Measurements from ENCODE around the gene CNNM4. TPM values are rescaled to one million over a fixed set of nuclear protein-coding genes. Genes with fewer than 3 reads are reported as not detected.

CNNM4 gene
- total RNA-seq, 1 donor, result 5.1 TPM

DNA sequence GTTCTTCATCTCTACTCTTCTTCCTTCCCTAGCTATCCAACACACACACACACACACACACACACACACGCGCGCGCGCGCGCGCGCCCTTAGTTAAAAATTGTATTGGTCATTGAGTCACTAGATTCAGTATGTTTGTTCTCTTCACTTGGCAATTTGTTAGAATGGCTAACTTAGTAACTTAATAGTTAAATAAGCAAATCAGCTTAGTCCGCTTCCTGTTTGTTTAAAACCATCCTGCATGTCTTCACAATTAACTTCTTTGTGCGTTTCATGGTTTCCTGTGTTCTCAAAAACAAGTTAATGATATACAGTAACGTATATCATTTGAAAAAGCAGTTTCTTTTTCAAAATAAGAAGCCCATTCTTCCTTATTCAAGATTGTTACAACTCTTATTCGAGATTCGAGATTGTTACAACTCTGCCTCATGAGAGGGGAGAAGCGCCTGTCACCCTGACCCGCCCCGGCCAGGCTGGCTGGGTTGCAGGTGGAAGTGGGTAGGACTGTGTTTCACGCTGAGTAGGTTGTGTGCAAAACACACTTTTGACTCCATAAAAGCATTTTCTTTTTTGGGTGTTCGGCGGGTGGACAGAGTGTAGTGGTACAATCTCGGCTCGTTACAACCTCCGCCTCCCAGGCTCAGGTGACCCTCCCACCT, 45.9 kb downstream of the CNNM4 start:
- Histone ChIP-seq H4K20me1 (ENCODE audit: insufficient read depth, low read length) (no peaks in the 10 kb centered on the region), H3K27me3 (ENCODE audit: insufficient read depth, low read length) (no peaks in the 10 kb centered on the region), H3K4me3 (ENCODE audit: insufficient read depth, low read length) (no peak overlapping the region), H3K27ac (ENCODE audit: low read depth, low read length) (no peak overlapping the region), H3K4me1 (ENCODE audit: insufficient read depth, low read length) (no peaks in the 10 kb centered on the region), H3K36me3 (ENCODE audit: insufficient read depth, low read length) (no peaks in the 10 kb centered on the region), H3K79me2 (ENCODE audit: insufficient read depth, low read length) (no peaks in the 10 kb centered on the region), H3K9me3 (ENCODE audit: low read depth, low read length) (no peaks in the 10 kb centered on the region), H3K4me2 (ENCODE audit: insufficient read depth, low read length) (no peak overlapping the region), H2AFZ (ENCODE audit: low read length) (no peak overlapping the region)
- TF ChIP-seq CTCF (IDR thresholded peaks at IDR 0.05; ENCODE audit: extremely low read depth, low read depth, low read length), result no peak
- DNase-seq (ENCODE audit: insufficient read length, low spot score, missing footprints), result no peak

DNA sequence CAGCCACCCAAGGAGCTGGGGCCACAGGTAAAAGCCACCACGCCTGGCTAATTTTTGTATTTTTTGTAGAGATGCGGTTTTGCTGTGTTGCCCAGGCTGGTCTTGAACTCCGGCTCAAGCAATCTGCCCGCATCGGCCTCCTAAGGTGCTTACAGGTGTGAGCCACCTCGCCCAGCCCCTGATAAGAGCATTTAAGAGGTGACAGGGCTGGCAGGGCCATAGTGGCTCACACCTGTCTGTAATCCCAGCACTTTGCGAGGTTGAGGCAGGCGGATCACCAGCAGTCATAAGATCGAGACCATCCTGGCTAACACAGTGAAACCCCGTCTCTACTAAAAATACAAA, 46.4 kb downstream of the CNNM4 start:
- Histone ChIP-seq H3K36me3 (ENCODE audit: insufficient read depth, low read length) (no peaks in the 10 kb centered on the region), H3K4me1 (ENCODE audit: insufficient read depth, low read length) (peaks cover 5% of the 10 kb centered on the region), H3K79me2 (ENCODE audit: insufficient read depth, low read length) (no peaks in the 10 kb centered on the region), H4K20me1 (ENCODE audit: insufficient read depth, low read length) (no peaks in the 10 kb centered on the region), H3K4me2 (ENCODE audit: insufficient read depth, low read length) (no peak overlapping the region), H3K9me3 (ENCODE audit: low read depth, low read length) (no peaks in the 10 kb centered on the region), H3K4me3 (ENCODE audit: insufficient read depth, low read length) (no peak overlapping the region), H2AFZ (ENCODE audit: low read length) (no peak overlapping the region), H3K27me3 (ENCODE audit: insufficient read depth, low read length) (no peaks in the 10 kb centered on the region), H3K27ac (ENCODE audit: low read depth, low read length) (no peak overlapping the region)
- no peak for DNase-seq (ENCODE audit: insufficient read length, low spot score, missing footprints)
- TF ChIP-seq CTCF (IDR thresholded peaks at IDR 0.05; ENCODE audit: extremely low read depth, low read depth, low read length), result no peak

- H2AFZ ChIP-seq (ENCODE audit: low read length), result no peak overlapping the region
- H4K20me1 ChIP-seq (ENCODE audit: insufficient read depth, low read length), result no peaks in the 10 kb centered on the region
- H3K4me2 ChIP-seq (ENCODE audit: insufficient read depth, low read length), result no peak overlapping the region
- DNase-seq (ENCODE audit: insufficient read length, low spot score, missing footprints), result peak; percentile 52
- peaks cover 7% of the 10 kb centered on the region for H3K4me1 ChIP-seq (ENCODE audit: insufficient read depth, low read length)
- no peaks in the 10 kb centered on the region for H3K9me3 ChIP-seq (ENCODE audit: low read depth, low read length)
- H3K79me2 ChIP-seq (ENCODE audit: insufficient read depth, low read length), result no peaks in the 10 kb centered on the region
- H3K4me3 ChIP-seq (ENCODE audit: insufficient read depth, low read length), result no peak overlapping the region
- H3K27ac ChIP-seq (ENCODE audit: low read depth, low read length), result no peak overlapping the region
- no peak for TF ChIP-seq CTCF (IDR thresholded peaks at IDR 0.05; ENCODE audit: extremely low read depth, low read depth, low read length)
- H3K27me3 ChIP-seq (ENCODE audit: insufficient read depth, low read length), result no peaks in the 10 kb centered on the region
- H3K36me3 ChIP-seq (ENCODE audit: insufficient read depth, low read length), result no peaks in the 10 kb centered on the region
Measured at GRCh38 chr2:96808176-96808837, 47.6 kb downstream of the CNNM4 start.

DNA sequence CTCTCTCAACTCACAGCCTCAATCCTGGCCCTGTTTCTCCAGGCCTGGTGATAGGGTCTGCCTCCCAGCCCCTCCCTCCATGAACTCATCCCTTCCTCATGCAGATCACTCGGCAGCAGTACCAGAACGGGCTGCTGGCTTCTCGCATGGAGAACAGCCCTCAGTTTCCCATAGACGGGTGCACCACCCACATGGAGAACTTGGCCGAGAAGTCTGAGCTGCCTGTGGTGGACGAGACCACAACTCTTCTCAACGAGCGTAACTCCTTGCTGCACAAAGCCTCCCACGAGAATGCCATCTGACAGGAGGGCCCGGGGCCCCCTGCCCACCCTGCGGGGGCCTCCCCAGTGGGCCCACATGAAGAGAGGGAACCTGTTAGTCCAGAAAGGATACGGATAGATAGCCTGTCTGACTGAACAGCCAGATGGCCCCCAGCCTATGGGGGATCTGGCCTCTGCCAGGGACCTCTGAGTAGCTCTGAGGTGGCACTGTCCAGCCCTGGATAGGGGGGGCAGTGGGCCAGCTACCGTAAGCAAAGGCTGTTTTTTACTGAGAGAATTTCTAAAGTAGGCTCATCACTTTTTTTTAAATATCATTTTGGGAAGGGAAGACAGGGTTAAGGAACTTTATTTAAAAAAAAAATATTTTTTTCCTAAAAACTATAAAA, 48.6 kb downstream of the CNNM4 start:
- H3K27ac ChIP-seq (ENCODE audit: low read depth, low read length), result no peak overlapping the region
- H3K36me3 ChIP-seq (ENCODE audit: insufficient read depth, low read length), result no peaks in the 10 kb centered on the region
- peaks cover 7% of the 10 kb centered on the region for H3K4me1 ChIP-seq (ENCODE audit: insufficient read depth, low read length)
- peak; percentile 64 for DNase-seq (ENCODE audit: insufficient read length, low spot score, missing footprints)
- H3K9me3 ChIP-seq (ENCODE audit: low read depth, low read length), result no peaks in the 10 kb centered on the region
- H4K20me1 ChIP-seq (ENCODE audit: insufficient read depth, low read length), result no peaks in the 10 kb centered on the region
- no peaks in the 10 kb centered on the region for H3K79me2 ChIP-seq (ENCODE audit: insufficient read depth, low read length)
- H3K27me3 ChIP-seq (ENCODE audit: insufficient read depth, low read length), result no peaks in the 10 kb centered on the region
- no peak for TF ChIP-seq CTCF (IDR thresholded peaks at IDR 0.05; ENCODE audit: extremely low read depth, low read depth, low read length)
- no peak overlapping the region for H2AFZ ChIP-seq (ENCODE audit: low read length)
- no peak overlapping the region for H3K4me2 ChIP-seq (ENCODE audit: insufficient read depth, low read length)
- no peak overlapping the region for H3K4me3 ChIP-seq (ENCODE audit: insufficient read depth, low read length)
